Aorta (tissue), 5 donors: ENCODE results near the gene TNRC6C. TPM values are rescaled to one million over a fixed set of nuclear protein-coding genes. Genes with fewer than 3 reads are reported as not detected.

Source experiments
- ATAC-seq: fragments of 200-7000 bp; cut with Tn5 transposase; one replicate; pipeline ENCODE4 v1.9.1; 2022; ENCODE audit warnings: moderate library complexity; ENCODE audit not compliant: low FRiP score
- DNase-seq, 2 donors: peaks; one replicate each; pipeline ENCODE4 v3.0.0-alpha.2; 2020
- H3K27ac ChIP-seq, 2 donors: one replicate each; pipeline ENCODE4 v1.5.1; 2013; ENCODE audit warnings: low read length in 2 of 2, mild to moderate bottlenecking in 2 of 2, moderate library complexity in 2 of 2, control low read depth in 1 of 2, inconsistent platforms in 1 of 2, low read depth in 1 of 2
- H3K27me3 ChIP-seq, 2 donors: one replicate each; pipeline ENCODE4 v1.6.1; 2013; ENCODE audit warnings: control low read depth in 1 of 2, low read length in 1 of 2, mild to moderate bottlenecking in 1 of 2, moderate library complexity in 1 of 2; ENCODE audit not compliant: insufficient read depth in 2 of 2, control insufficient read depth in 1 of 2
- H3K36me3 ChIP-seq, 2 donors: one replicate each; pipeline ENCODE4 v1.6.1; 2013; ENCODE audit warnings: control low read depth in 1 of 2, low read length in 1 of 2, mild to moderate bottlenecking in 1 of 2; ENCODE audit not compliant: insufficient read depth in 2 of 2, control insufficient read depth in 1 of 2
- H3K4me1 ChIP-seq, 2 donors: one replicate each; pipeline ENCODE4 v1.6.1; 2013; ENCODE audit warnings: low read length in 2 of 2, control low read depth in 1 of 2, mild to moderate bottlenecking in 1 of 2, moderate library complexity in 1 of 2; ENCODE audit not compliant: insufficient read depth in 2 of 2, control insufficient read depth in 1 of 2
- H3K4me3 ChIP-seq, 2 donors: one replicate each; pipeline ENCODE4 v1.5.1; 2013; ENCODE audit warnings: low read length in 2 of 2, control low read depth in 1 of 2, mild to moderate bottlenecking in 1 of 2
- H3K9me3 ChIP-seq: one replicate; pipeline ENCODE4 v1.6.1; 2013; ENCODE audit warnings: mild to moderate bottlenecking, low read length; ENCODE audit not compliant: control insufficient read depth
- WGBS, 2 donors: extraction: QIAGEN DNeasy Blood & Tissue Kit; methylation state at CpG; one replicate each; pipeline ENCODE4 v1.1.7; 2013; 5-methylcytosine and 5-hydroxymethylcytosine counted together
- intact Hi-C, 2 donors: fragments of 100-400 bp; cut with DNase I; formaldehyde crosslinking; loops; one replicate each; pipeline versions ENCODE4 v1.14.2 to v1.15.0; 2022
- polyA plus RNA-seq, 2 donors: library from polyadenylated mRNA; stranded (reverse); fragments of 200-250 nt; gene quantifications; one replicate each; pipeline ENCODE4 v1.2.3, GENCODE V29; 2013
- total RNA-seq, 2 donors: library from RNA; stranded (reverse); fragmentation: NEBNext Ultra II Directional; extraction: Animal tissue kit (Norgen Biotek cat#: 25700); gene quantifications; one replicate each; pipeline ENCODE4 v1.2.1, GENCODE V29; 2021
- donor health status: healthy with polysubstance abuse.
- donor health status: Bipolar disorder and iron deficiency.
- donor health status: DM: no; HTN: no; CAD: no.
- donor health status: DM: no; HTN: no; CAD: no.
- donor health status: DM: yes; HTN: yes; CAD: no.

The TNRC6C gene
- total and polyA plus RNA-seq, 4 donors, result 3.3 to 62.2 (median 28.6) TPM

GRCh38 chr17:78096093-78096492, 137.6 kb downstream of the TNRC6C start:
- no peak for ATAC-seq
- Histone ChIP-seq H3K9me3 (no peaks in the 10 kb centered on the region), H3K27ac (no peak overlapping the region), H3K4me3 (no peak overlapping the region), H3K27me3 (no peaks in the 10 kb centered on the region), H3K4me1 (no peaks in the 10 kb centered on the region), H3K36me3 (peaks cover 9 to 28% of the 10 kb centered on the region in 2 donors)
- no peak for DNase-seq
- intact Hi-C loops, result loop anchor here in 1 of 2 donors (10.0 kb wide), 1 partner anchor 81 kb away; no protein-coding TSS in a partner anchor
- 88 to 89% methylated on average over 9 of the region's 9 CpGs for WGBS, 2 donors

- no peak for ATAC-seq
- no peak for DNase-seq
- H3K4me3 ChIP-seq, result no peak overlapping the region
Measured at GRCh38 chr17:78101112-78101511, 142.6 kb downstream of the TNRC6C start.

GRCh38 chr17:78101542-78101941, 143.0 kb downstream of the TNRC6C start:
- Histone ChIP-seq H3K4me3 (no peak overlapping the region), H3K4me1 (no peaks in the 10 kb centered on the region), H3K27ac (no peak overlapping the region), H3K36me3 (peaks cover 9 to 19% of the 10 kb centered on the region in 2 donors), H3K9me3 (no peaks in the 10 kb centered on the region), H3K27me3 (no peaks in the 10 kb centered on the region)
- intact Hi-C loops, result no loop called here
- ATAC-seq (no peak), DNase-seq (no peak)
- 91 to 93% methylated on average over 10 of the region's 10 CpGs for WGBS, 2 donors

More at GRCh38 chr17:78101112-78101511, 142.6 kb downstream of the TNRC6C start:
- intact Hi-C loops, result no loop called here
- no peaks in the 10 kb centered on the region for H3K27me3 ChIP-seq
- H3K9me3 ChIP-seq, result no peaks in the 10 kb centered on the region
- peaks cover 9 to 20% of the 10 kb centered on the region in 2 donors for H3K36me3 ChIP-seq
- 66 to 70% methylated on average over 5 of the region's 5 CpGs for WGBS, 2 donors
- no peak overlapping the region for H3K27ac ChIP-seq
- no peaks in the 10 kb centered on the region for H3K4me1 ChIP-seq

- ATAC-seq, result no peak
- H3K9me3 ChIP-seq, result no peaks in the 10 kb centered on the region
- no peak for DNase-seq
- no peaks in the 10 kb centered on the region for H3K27me3 ChIP-seq
- peaks cover 5 to 16% of the 10 kb centered on the region in 2 donors for H3K36me3 ChIP-seq
- no peak overlapping the region for H3K4me3 ChIP-seq
- intact Hi-C loops, result no loop called here
- WGBS, 2 donors, result 41 to 46% methylated on average over 4 of the region's 4 CpGs
- peak overlapping the region in 1 of 2 donors; percentile 12 for H3K27ac ChIP-seq
- no peaks in the 10 kb centered on the region for H3K4me1 ChIP-seq
Measured at GRCh38 chr17:78103311-78103710, 144.8 kb downstream of the TNRC6C start.

- ATAC-seq (peak; percentile 33), DNase-seq (peak; percentile 34 to 73)
- Histone ChIP-seq H3K36me3 (peaks cover 0 to 10% of the 10 kb centered on the region in 2 donors), H3K27ac (no peak overlapping the region), H3K4me3 (no peak overlapping the region), H3K4me1 (no peaks in the 10 kb centered on the region), H3K27me3 (no peaks in the 10 kb centered on the region), H3K9me3 (no peaks in the 10 kb centered on the region)
- 95 to 96% methylated on average over 28 of the region's 28 CpGs for WGBS, 2 donors
- intact Hi-C loops, result no loop called here
Measured at GRCh38 chr17:78104540-78104941, 146.0 kb downstream of the TNRC6C start.

- Histone ChIP-seq H3K4me1 (no peaks in the 10 kb centered on the region), H3K27ac (no peak overlapping the region), H3K9me3 (no peaks in the 10 kb centered on the region), H3K27me3 (no peaks in the 10 kb centered on the region), H3K36me3 (peaks cover 0 to 10% of the 10 kb centered on the region in 2 donors), H3K4me3 (no peak overlapping the region)
- intact Hi-C loops, result no loop called here
- 82 to 86% methylated on average over 16 of the region's 16 CpGs for WGBS, 2 donors
- ATAC-seq (no peak), DNase-seq (no peak)
Measured at GRCh38 chr17:78105101-78105500, 146.6 kb downstream of the TNRC6C start.

- Histone ChIP-seq H3K27me3 (no peaks in the 10 kb centered on the region), H3K4me1 (no peaks in the 10 kb centered on the region), H3K9me3 (no peaks in the 10 kb centered on the region), H3K36me3 (peaks cover 0 to 10% of the 10 kb centered on the region in 2 donors), H3K4me3 (no peak overlapping the region), H3K27ac (no peak overlapping the region)
- ATAC-seq, result no peak
- WGBS, 2 donors, result 68 to 71% methylated on average over 13 of the region's 13 CpGs
- intact Hi-C loops, result no loop called here
- no peak for DNase-seq
Measured at GRCh38 chr17:78105551-78105950, 147.0 kb downstream of the TNRC6C start.

GRCh38 chr17:78106211-78106610, 147.7 kb downstream of the TNRC6C start:
- Histone ChIP-seq H3K36me3 (peaks cover 0 to 10% of the 10 kb centered on the region in 2 donors), H3K4me3 (no peak overlapping the region), H3K27ac (no peak overlapping the region), H3K27me3 (no peaks in the 10 kb centered on the region), H3K9me3 (no peaks in the 10 kb centered on the region), H3K4me1 (no peaks in the 10 kb centered on the region)
- DNase-seq (peak; percentile 32 to 52), ATAC-seq (no peak)
- WGBS, 2 donors, result 85 to 86% methylated on average over 15 of the region's 15 CpGs
- intact Hi-C loops, result no loop called here

- Histone ChIP-seq H3K27ac (no peak overlapping the region), H3K36me3 (peaks cover 0 to 10% of the 10 kb centered on the region in 2 donors), H3K9me3 (no peaks in the 10 kb centered on the region), H3K4me3 (no peak overlapping the region), H3K4me1 (no peaks in the 10 kb centered on the region), H3K27me3 (no peaks in the 10 kb centered on the region)
- ATAC-seq, result no peak
- 81 to 82% methylated on average over 10 of the region's 10 CpGs for WGBS, 2 donors
- intact Hi-C loops, result no loop called here
- DNase-seq, result peak; percentile 34 to 69
Measured at GRCh38 chr17:78107457-78107856, 149.0 kb downstream of the TNRC6C start.
